ENCODE results near the gene ERBB4.
"Not testable (repeated sequence)": the region's sequence is repeated elsewhere in the genome, so short reads cannot be mapped to it uniquely, and the experiment has no call there.

The ERBB4 gene

DNA sequence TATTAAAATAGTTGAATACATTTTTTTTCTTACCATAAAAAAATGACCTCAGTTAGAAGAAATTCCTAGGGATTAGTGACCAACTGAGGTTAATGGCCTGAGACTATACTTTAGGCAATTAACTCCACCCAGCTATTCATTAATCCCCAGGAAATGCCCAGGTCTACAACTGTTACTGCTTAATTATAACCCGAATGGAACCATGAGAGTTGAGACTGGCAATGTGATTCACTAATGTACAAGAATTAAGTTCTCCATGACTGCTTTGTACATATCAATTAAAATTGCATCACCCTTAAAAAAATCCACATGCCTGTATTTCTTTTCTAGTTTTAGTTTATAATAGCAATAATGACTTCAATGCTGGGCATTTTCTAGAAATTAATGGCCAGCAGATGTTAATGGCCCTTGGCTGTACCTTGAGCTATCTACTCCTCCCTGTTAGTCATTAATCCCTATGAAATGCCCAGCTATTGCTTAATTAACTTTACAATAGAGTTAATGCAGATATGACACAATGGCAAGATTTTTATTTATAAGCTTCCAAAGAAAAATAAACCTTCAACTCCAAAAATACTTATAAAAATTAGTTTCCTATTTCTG is 44.1 kb downstream of the ERBB4 start:
- no peak for DNase-seq (ENCODE audit: extremely low read depth, low read depth)
- TF ChIP-seq, protein P1, sequence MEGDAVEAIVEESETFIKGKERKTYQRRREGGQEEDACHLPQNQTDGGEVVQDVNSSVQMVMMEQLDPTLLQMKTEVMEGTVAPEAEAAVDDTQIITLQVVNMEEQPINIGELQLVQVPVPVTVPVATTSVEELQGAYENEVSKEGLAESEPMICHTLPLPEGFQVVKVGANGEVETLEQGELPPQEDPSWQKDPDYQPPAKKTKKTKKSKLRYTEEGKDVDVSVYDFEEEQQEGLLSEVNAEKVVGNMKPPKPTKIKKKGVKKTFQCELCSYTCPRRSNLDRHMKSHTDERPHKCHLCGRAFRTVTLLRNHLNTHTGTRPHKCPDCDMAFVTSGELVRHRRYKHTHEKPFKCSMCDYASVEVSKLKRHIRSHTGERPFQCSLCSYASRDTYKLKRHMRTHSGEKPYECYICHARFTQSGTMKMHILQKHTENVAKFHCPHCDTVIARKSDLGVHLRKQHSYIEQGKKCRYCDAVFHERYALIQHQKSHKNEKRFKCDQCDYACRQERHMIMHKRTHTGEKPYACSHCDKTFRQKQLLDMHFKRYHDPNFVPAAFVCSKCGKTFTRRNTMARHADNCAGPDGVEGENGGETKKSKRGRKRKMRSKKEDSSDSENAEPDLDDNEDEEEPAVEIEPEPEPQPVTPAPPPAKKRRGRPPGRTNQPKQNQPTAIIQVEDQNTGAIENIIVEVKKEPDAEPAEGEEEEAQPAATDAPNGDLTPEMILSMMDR (IDR thresholded peaks at IDR 0.05; ENCODE audit: low read depth, low read length), result no peak

DNA sequence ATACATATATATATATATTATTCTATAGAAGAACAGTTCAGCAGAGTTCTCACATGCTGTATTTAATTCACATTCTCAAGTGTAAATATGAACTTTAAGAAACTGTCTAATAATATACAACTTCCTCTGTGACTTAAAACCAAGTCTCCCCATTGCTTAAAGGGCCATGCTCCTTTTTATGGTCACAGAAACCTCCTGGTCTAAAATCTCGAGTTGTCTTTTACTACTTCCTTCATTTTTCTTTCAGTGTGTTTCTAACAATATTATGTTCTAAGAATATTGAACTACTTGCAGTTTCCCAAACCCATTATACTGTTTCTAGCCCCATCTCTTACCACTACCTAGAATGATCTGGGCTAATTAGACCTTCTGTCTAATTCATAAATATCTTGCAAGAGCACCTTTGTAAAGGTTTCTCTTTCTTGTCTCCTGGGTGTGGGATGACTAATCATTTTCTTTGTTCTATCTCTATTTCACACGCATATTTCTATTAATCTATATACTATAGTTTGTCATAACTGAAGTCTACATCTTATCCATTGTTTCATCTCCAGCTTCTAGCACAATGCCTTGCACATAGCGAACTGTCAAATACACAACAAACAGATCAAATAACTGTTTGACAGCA is 48.8 kb downstream of the ERBB4 start:
- TF ChIP-seq, protein P1 (IDR thresholded peaks at IDR 0.05; ENCODE audit: low read depth, low read length), result no peak
- DNase-seq (ENCODE audit: extremely low read depth, low read depth), result no peak

DNA sequence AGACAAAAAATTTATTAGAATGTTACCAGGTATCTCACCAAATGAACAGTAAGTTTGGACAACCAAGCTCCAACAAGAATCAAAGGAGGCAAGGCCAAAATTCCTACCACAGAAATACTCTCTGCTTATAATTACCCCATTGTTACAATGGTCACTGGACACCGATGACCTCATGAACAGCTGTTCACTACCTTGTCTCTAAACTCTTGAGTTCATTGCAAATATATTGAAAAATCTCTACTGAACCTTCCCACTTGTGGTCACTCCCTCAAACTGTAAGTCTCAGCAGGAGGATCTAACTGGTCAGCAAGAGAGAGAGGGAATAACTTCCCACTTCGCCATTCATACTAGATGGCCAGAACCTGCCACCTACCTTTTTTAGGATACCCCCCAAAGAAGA is 50.0 kb downstream of the ERBB4 start:
- TF ChIP-seq, protein P1 (IDR thresholded peaks at IDR 0.05; ENCODE audit: low read depth, low read length), result no peak

GRCh38 chr2:212484563-212485080 is 54.0 kb downstream of the ERBB4 start:
- TF ChIP-seq, protein P1 (IDR thresholded peaks at IDR 0.05; ENCODE audit: low read depth, low read length), result peak; percentile 4
- DNase-seq (ENCODE audit: extremely low read depth, low read depth), result no peak

More for the DNA sequence above, 50.0 kb downstream of the ERBB4 start:
- DNase-seq (ENCODE audit: extremely low read depth, low read depth), result no peak

DNA sequence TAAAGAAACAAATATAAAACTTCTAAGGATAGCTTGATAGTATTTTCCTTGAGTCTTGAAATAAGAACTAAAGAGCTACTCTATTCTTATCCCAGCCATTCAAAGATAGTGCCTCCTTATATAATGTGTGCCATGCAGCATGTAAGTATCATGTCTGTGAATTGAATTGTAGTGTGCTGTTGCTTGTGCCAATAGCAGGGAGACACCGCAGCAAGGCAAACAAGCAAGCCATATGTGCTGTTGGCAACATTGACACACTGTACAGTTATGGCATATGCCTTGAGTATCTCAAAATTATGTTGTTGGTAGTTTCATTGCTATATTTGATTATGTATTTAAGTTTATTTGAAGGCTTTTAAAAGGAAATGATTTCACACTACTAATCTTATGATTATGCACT is 58.2 kb downstream of the ERBB4 start:
- TF ChIP-seq, protein P1 (IDR thresholded peaks at IDR 0.05; ENCODE audit: low read depth, low read length), result no peak
- no peak for DNase-seq (ENCODE audit: extremely low read depth, low read depth)

DNA sequence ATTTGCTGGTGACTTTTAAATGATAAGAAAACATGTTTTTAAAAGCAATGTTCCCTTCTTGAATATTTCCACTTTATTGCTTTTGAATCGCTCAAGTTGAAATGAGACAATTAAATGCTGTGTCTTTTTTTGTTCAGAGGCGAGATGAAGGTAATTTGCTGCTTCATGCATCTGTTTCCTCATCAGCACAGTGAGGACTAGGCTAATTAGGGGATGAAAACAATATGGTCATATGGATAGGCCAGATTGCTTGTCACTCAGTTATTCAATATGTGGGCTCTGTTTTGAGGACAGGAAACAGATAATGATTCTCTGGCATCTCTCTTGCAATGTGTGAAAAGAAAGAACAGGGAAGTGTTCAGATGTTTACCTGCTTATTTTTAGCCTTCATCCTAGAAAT is 61.0 kb downstream of the ERBB4 start:
- no peak for DNase-seq (ENCODE audit: extremely low read depth, low read depth)

GRCh38 chr2:212473211-212473610 is 65.4 kb downstream of the ERBB4 start:
- DNase-seq (ENCODE audit: extremely low read depth, low read depth), result no peak
- TF ChIP-seq, protein P1 (IDR thresholded peaks at IDR 0.05; ENCODE audit: low read depth, low read length), result no peak

More for the DNA sequence above, 61.0 kb downstream of the ERBB4 start:
- TF ChIP-seq, protein P1 (IDR thresholded peaks at IDR 0.05; ENCODE audit: low read depth, low read length), result no peak

DNA sequence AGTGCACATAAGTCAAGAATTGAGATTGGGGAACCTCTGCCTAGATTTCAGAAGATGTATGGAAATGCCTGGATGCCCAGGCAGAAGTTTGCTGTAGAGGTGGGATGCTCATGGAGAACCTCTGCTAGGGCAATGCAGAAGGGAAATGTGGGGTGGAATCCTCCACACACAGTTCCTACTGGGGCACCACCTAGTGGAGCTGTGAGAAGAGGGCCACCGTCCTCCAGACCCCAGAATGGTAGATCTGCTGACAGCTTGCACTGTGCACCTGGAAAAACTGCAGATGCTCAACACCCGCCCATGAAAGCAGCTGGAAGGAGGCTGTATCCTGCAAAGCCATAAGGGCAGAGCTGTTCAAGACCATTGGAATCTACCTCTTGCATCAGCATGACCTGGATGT is 71.1 kb downstream of the ERBB4 start:
- not testable (repeated sequence) for DNase-seq (ENCODE audit: extremely low read depth, low read depth)

All from AG09319 (cell line).